MG63 (cell line): ENCODE results near the gene ZDHHC13. TPM values are rescaled to one million over a fixed set of nuclear protein-coding genes. Genes with fewer than 3 reads are reported as not detected.
"Not testable (repeated sequence)": the region's sequence is repeated elsewhere in the genome, so short reads cannot be mapped to it uniquely, and the experiment has no call there.

Source experiments
- DNase-seq: peaks from one replicate; pipeline ENCODE4 v3.0.0-alpha.2; 2020
- H3K27me3 ChIP-seq: fragments of 250-450 bp; sonication (Bioruptor Pico); 2 replicates; pipeline ENCODE4 v1.5.1; 2020; ENCODE audit warnings: mild to moderate bottlenecking, moderate library complexity
- H3K36me3 ChIP-seq: fragments of 250-450 bp; sonication (Bioruptor Pico); 2 replicates; pipeline ENCODE4 v1.5.1; 2020; ENCODE audit warnings: mild to moderate bottlenecking, moderate library complexity
- H3K4me3 ChIP-seq: fragments of 250-450 bp; sonication (Bioruptor Pico); 2 replicates; pipeline ENCODE4 v1.5.1; 2020; ENCODE audit warnings: mild to moderate bottlenecking, moderate library complexity
- H3K9me3 ChIP-seq: fragments of 250-450 bp; sonication (Bioruptor Pico); 2 replicates; pipeline ENCODE4 v1.5.1; 2020; ENCODE audit warnings: mild to moderate bottlenecking, moderate library complexity
- total RNA-seq: library from RNA; depleted of rRNA; stranded (reverse); fragments of >200 nt; shearing (Covaris generic); gene quantifications from 2 replicates; pipeline ENCODE4 v1.2.3, GENCODE V29; 2014; ENCODE audit warnings: low replicate concordance

ZDHHC13 gene
- total RNA-seq, 1 experiment from 2014 or later, result 6.4 TPM

DNA sequence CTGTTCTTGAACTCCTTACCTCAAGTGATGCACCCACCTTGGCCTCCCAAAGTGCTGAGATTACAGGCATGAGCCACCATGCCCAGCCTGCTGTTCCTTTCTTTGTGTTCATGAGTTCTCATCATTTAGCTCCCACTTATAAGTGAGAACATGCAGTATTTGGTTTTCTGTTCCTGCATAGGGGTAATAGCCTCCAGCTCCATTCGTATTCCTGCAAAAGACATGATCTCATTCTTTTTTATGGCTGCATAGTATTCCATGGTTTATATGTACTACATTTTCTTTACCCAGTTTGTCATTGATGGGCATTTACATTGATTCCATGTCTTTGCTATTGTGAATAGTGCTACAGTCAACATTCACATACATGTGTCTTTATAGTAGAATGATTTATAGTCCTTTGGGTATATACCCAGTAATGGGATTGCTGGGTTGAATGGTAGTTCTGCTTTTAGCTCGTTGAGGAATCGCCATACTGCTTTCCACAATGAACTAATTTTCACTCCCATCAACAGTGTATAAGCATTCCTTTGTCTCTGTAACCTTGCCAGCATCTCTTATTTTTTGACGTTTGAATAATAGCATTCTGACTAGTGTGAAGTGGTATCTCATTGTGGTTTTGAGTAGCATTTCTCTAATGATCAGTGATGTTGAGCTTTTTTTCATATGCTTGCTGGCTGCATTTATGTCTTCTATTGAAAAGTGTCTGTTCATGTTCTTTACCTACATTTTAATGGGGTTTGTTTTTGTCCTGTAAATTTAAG lies 9.8 kb downstream of the ZDHHC13 start:
- not testable (repeated sequence) for H3K4me3 ChIP-seq, DNase-seq, H3K9me3 ChIP-seq, H3K27me3 ChIP-seq, H3K36me3 ChIP-seq

GRCh38 chr11:19134004-19134403 lies 17.0 kb downstream of the ZDHHC13 start:
- no peak overlapping the region for H3K4me3 ChIP-seq
- no peak for DNase-seq
- H3K9me3 ChIP-seq, result no peaks in the 10 kb centered on the region

GRCh38 chr11:19136884-19137283 lies 19.9 kb downstream of the ZDHHC13 start:
- not testable (repeated sequence) for H3K36me3 ChIP-seq, H3K27me3 ChIP-seq, H3K4me3 ChIP-seq, DNase-seq, H3K9me3 ChIP-seq

More at GRCh38 chr11:19134004-19134403, 17.0 kb downstream of the ZDHHC13 start:
- no peaks in the 10 kb centered on the region for H3K36me3 ChIP-seq
- no peaks in the 10 kb centered on the region for H3K27me3 ChIP-seq

GRCh38 chr11:19145319-19145718 lies 28.4 kb downstream of the ZDHHC13 start:
- Histone ChIP-seq H3K36me3 (no peaks in the 10 kb centered on the region), H3K27me3 (no peaks in the 10 kb centered on the region), H3K4me3 (no peak overlapping the region), H3K9me3 (no peaks in the 10 kb centered on the region)
- DNase-seq, result no peak

- no peak for DNase-seq
Observed at GRCh38 chr11:19156892-19157291, 39.9 kb downstream of the ZDHHC13 start.

GRCh38 chr11:19160847-19161246 lies 43.9 kb downstream of the ZDHHC13 start:
- H3K36me3 ChIP-seq, result peaks cover 4% of the 10 kb centered on the region; the same call in 1 of the 2 replicates
- no peak for DNase-seq
- no peak overlapping the region for H3K4me3 ChIP-seq
- H3K27me3 ChIP-seq, result no peaks in the 10 kb centered on the region
- no peaks in the 10 kb centered on the region for H3K9me3 ChIP-seq

More at GRCh38 chr11:19156892-19157291, 39.9 kb downstream of the ZDHHC13 start:
- peaks cover 2% of the 10 kb centered on the region; the same call in 1 of the 2 replicates for H3K36me3 ChIP-seq
- H3K4me3 ChIP-seq, result no peak overlapping the region
- no peaks in the 10 kb centered on the region for H3K9me3 ChIP-seq
- H3K27me3 ChIP-seq, result no peaks in the 10 kb centered on the region

GRCh38 chr11:19161651-19162050 lies 44.7 kb downstream of the ZDHHC13 start:
- Histone ChIP-seq H3K36me3 (peaks cover 4% of the 10 kb centered on the region; the same call in 1 of the 2 replicates), H3K9me3 (no peaks in the 10 kb centered on the region), H3K27me3 (no peaks in the 10 kb centered on the region), H3K4me3 (no peak overlapping the region)
- DNase-seq, result no peak

DNA sequence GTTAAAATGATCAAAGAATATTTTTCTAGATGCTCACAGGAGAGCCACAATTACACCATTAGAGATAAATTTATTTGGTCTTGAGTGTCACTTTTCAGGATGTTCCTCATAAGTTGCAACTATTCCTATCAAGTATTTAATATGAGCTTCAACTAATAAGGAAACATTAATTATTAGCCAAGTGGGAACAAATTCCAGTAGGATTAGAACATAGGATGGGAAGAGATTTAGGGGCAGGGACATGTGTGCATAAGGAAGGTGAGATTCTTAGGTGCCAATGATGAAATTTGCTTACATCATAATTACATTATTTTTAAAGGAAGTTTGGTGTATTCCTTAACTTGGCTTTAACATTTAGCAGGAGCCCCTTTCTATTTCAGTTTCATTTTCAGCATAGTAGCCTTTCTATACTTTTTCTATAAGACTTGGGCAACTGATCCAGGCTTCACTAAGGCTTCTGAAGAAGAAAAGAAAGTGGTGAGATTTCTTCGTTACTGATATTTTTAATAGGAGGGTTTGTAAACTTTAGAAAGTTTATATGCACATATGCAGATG lies 46.1 kb downstream of the ZDHHC13 start:
- DNase-seq, result no peak
- peaks cover 4% of the 10 kb centered on the region; the same call in 1 of the 2 replicates for H3K36me3 ChIP-seq
- H3K27me3 ChIP-seq, result no peaks in the 10 kb centered on the region
- H3K9me3 ChIP-seq, result no peaks in the 10 kb centered on the region
- no peak overlapping the region for H3K4me3 ChIP-seq

- Histone ChIP-seq H3K4me3 (no peak overlapping the region), H3K9me3 (no peaks in the 10 kb centered on the region), H3K27me3 (no peaks in the 10 kb centered on the region), H3K36me3 (peaks cover 4% of the 10 kb centered on the region; the same call in 1 of the 2 replicates)
- DNase-seq, result no peak
Observed at GRCh38 chr11:19163617-19164016, 46.6 kb downstream of the ZDHHC13 start.

GRCh38 chr11:19164230-19164855 lies 47.4 kb downstream of the ZDHHC13 start:
- H3K4me3 ChIP-seq, result no peak overlapping the region
- H3K27me3 ChIP-seq, result no peaks in the 10 kb centered on the region
- H3K36me3 ChIP-seq, result 0 out of 2 replicates have a peak, but pooled peaks cover 2% of the 10 kb centered on the region
- DNase-seq, result no peak
- H3K9me3 ChIP-seq, result no peaks in the 10 kb centered on the region

GRCh38 chr11:19164881-19165280 lies 47.9 kb downstream of the ZDHHC13 start:
- Histone ChIP-seq H3K4me3 (no peak overlapping the region), H3K36me3 (0 out of 2 replicates have a peak, but pooled peaks cover 2% of the 10 kb centered on the region), H3K27me3 (no peaks in the 10 kb centered on the region), H3K9me3 (no peaks in the 10 kb centered on the region)
- DNase-seq, result no peak

GRCh38 chr11:19168090-19168489 lies 51.1 kb downstream of the ZDHHC13 start:
- DNase-seq, result no peak
- Histone ChIP-seq H3K4me3 (no peak overlapping the region), H3K27me3 (no peaks in the 10 kb centered on the region), H3K36me3 (0 out of 2 replicates have a peak, but pooled peaks cover 2% of the 10 kb centered on the region), H3K9me3 (no peaks in the 10 kb centered on the region)

DNA sequence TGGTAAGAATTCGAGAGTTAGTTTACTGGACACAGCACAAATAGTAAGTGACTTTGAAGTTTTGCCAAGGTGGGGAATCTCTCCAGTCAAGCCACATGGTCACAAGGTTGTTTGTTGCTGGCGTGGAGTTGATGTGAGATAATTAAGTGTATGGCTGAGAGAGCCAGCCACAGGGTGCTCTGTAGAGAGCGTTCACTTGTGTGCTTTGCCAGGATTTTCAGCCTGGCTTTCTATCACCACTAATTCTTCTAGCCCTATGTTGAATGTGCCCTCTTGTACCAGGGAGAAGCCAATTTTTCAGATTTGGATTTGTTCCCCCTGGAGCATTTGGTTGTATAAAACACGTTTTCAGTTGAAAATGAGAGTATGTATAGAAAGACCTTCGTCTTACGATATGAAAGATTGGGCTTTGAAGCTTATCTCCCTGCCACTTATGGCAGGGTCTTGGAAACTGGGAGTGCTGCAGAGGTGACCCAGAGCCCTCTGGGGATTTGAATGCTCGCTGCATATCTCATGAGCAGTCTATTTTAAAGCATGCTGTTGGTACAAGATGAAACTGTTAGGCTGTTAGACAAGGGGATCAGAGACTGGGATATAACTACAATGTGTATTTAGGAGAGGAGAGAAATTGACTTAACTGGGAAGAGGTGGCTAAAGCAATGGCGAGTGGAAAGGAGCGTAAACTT lies 56.2 kb downstream of the ZDHHC13 start:
- Histone ChIP-seq H3K27me3 (no peaks in the 10 kb centered on the region), H3K9me3 (no peaks in the 10 kb centered on the region), H3K4me3 (no peak overlapping the region), H3K36me3 (no peaks in the 10 kb centered on the region)
- DNase-seq, result no peak

- Histone ChIP-seq H3K4me3 (no peak overlapping the region), H3K9me3 (no peaks in the 10 kb centered on the region), H3K36me3 (no peaks in the 10 kb centered on the region), H3K27me3 (no peaks in the 10 kb centered on the region)
- DNase-seq, result no peak
Observed at GRCh38 chr11:19173964-19174638, 57.1 kb downstream of the ZDHHC13 start.

- Histone ChIP-seq H3K36me3 (no peaks in the 10 kb centered on the region), H3K9me3 (no peaks in the 10 kb centered on the region), H3K4me3 (no peak overlapping the region), H3K27me3 (no peaks in the 10 kb centered on the region)
- DNase-seq, result no peak
Observed at GRCh38 chr11:19176629-19177186, 59.7 kb downstream of the ZDHHC13 start.

GRCh38 chr11:19181531-19182261 lies 64.7 kb downstream of the ZDHHC13 start:
- no peak for DNase-seq
- Histone ChIP-seq H3K4me3 (no peak overlapping the region), H3K9me3 (no peaks in the 10 kb centered on the region), H3K27me3 (no peaks in the 10 kb centered on the region), H3K36me3 (no peaks in the 10 kb centered on the region)
